AG04449 (cell line): ENCODE measurements around the gene SGCB.

Source experiments
- CTCF ChIA-PET: fragments of 350-600 bp; formaldehyde crosslinking; extraction: SDS; loops from one replicate; lab custom pipeline; 2021; ENCODE audit warnings: antibody characterized with exemption; lab: Yijun Ruan, JAX
- POLR2A ChIA-PET: fragments of 400-600, 350-600 bp; formaldehyde crosslinking; extraction: SDS; loops from one replicate; lab custom pipeline; 2020; ENCODE audit warnings: antibody characterized with exemption, inconsistent platforms; lab: Yijun Ruan, JAX
- DNase-seq: peaks from one replicate; pipeline ENCODE4 v3.0.0-alpha.2; 2010; ENCODE audit warnings: low read depth, low spot score
- H3K4me3 ChIP-seq: 2 replicates; pipeline ENCODE4 v1.5.1; 2011; ENCODE audit warnings: low read depth, mild to moderate bottlenecking, control low read depth, low read length
- CTCF ChIP-seq: IDR thresholded peaks from one replicate; pipeline ENCODE4 v1.5.1; 2011; ENCODE audit warnings: mild to moderate bottlenecking, moderate library complexity, low read length, control low read depth, inconsistent platforms; ENCODE audit not compliant: insufficient read depth; ENCODE audit errors: missing control alignments

Gene SGCB

GRCh38 chr4:52016981-52017380 is 21.1 kb downstream of the SGCB start:
- DNase-seq: no peak
- CTCF ChIA-PET: interaction anchor here (4.0 kb wide), 1 partner anchor 121 kb away, joined by 17 read pairs; no protein-coding TSS in a partner anchor
- no peak overlapping the region for H3K4me3 ChIP-seq
- TF ChIP-seq CTCF: no peak
- POLR2A ChIA-PET: no interaction called here

- no peak for TF ChIP-seq CTCF
- H3K4me3 ChIP-seq: no peak overlapping the region
- DNase-seq: no peak
- ChIA-PET POLR2A (no interaction called here), CTCF (interaction anchor here (1.3 to 2.5 kb wide), 3 partner anchors 119 to 184 kb away, joined by 4 to 12 read pairs (median 4); no protein-coding TSS in a partner anchor)
Measured at GRCh38 chr4:52015366-52015765, 22.7 kb downstream of the SGCB start.

- CTCF ChIA-PET: interaction anchor here (1.3 to 2.5 kb wide), 3 partner anchors 119 to 183 kb away, joined by 4 to 12 read pairs (median 4); no protein-coding TSS in a partner anchor
- no peak overlapping the region for H3K4me3 ChIP-seq
- TF ChIP-seq CTCF: no peak
- no peak for DNase-seq
- POLR2A ChIA-PET: no interaction called here
Measured at GRCh38 chr4:52014903-52015302, 23.2 kb downstream of the SGCB start.

- no peak for DNase-seq
- POLR2A ChIA-PET: no interaction called here
- TF ChIP-seq CTCF: no peak
- CTCF ChIA-PET: no interaction called here
- no peak overlapping the region for H3K4me3 ChIP-seq
Measured at GRCh38 chr4:52012651-52013050, 25.4 kb downstream of the SGCB start.

GRCh38 chr4:52010986-52011385 is 27.1 kb downstream of the SGCB start:
- TF ChIP-seq CTCF: no peak
- POLR2A ChIA-PET: no interaction called here
- CTCF ChIA-PET: no interaction called here
- H3K4me3 ChIP-seq: no peak overlapping the region
- DNase-seq: no peak

- H3K4me3 ChIP-seq: no peak overlapping the region
- ChIA-PET CTCF (no interaction called here), POLR2A (no interaction called here)
- DNase-seq: no peak
- TF ChIP-seq CTCF: no peak
Measured at GRCh38 chr4:52006887-52007286, 31.2 kb downstream of the SGCB start.
